Measurements from ENCODE around the gene HM13.

The HM13 gene

GRCh38 chr20:31485450-31486339 lies 28.5 kb upstream of the HM13 start:
- no peaks in the 10 kb centered on the region for H3K4me1 ChIP-seq (ENCODE audit: control insufficient read depth in 1 of 2, insufficient read depth in 1 of 2, low read depth in 1 of 2, low read length in 1 of 2)
- no peak for TF ChIP-seq CTCF (IDR thresholded peaks at IDR 0.05)
- peaks cover 80% of the 10 kb centered on the region for H3K27me3 ChIP-seq
- no peak overlapping the region for H3K4me3 ChIP-seq (ENCODE audit: low read depth in 1 of 2, low read length in 1 of 2)
- no peaks in the 10 kb centered on the region for H3K9me3 ChIP-seq
- no peaks in the 10 kb centered on the region for H3K36me3 ChIP-seq
- no peak overlapping the region for H3K27ac ChIP-seq

GRCh38 chr20:31488115-31488514 lies 26.1 kb upstream of the HM13 start:
- Histone ChIP-seq H3K27ac (no peak overlapping the region), H3K9me3 (no peaks in the 10 kb centered on the region), H3K27me3 (peaks cover 60% of the 10 kb centered on the region), H3K36me3 (no peaks in the 10 kb centered on the region), H3K4me3 (ENCODE audit: low read depth in 1 of 2, low read length in 1 of 2) (no peak overlapping the region), H3K4me1 (ENCODE audit: control insufficient read depth in 1 of 2, insufficient read depth in 1 of 2, low read depth in 1 of 2, low read length in 1 of 2) (no peaks in the 10 kb centered on the region)
- no peak for TF ChIP-seq CTCF (IDR thresholded peaks at IDR 0.05)

GRCh38 chr20:31489152-31489551 lies 25.1 kb upstream of the HM13 start:
- no peak for TF ChIP-seq CTCF (IDR thresholded peaks at IDR 0.05)
- H3K4me1 ChIP-seq (ENCODE audit: control insufficient read depth in 1 of 2, insufficient read depth in 1 of 2, low read depth in 1 of 2, low read length in 1 of 2), result no peaks in the 10 kb centered on the region
- peaks cover 51% of the 10 kb centered on the region for H3K27me3 ChIP-seq
- H3K9me3 ChIP-seq, result no peaks in the 10 kb centered on the region
- no peaks in the 10 kb centered on the region for H3K36me3 ChIP-seq
- H3K27ac ChIP-seq, result no peak overlapping the region
- H3K4me3 ChIP-seq (ENCODE audit: low read depth in 1 of 2, low read length in 1 of 2), result no peak overlapping the region

- Histone ChIP-seq H3K36me3 (no peaks in the 10 kb centered on the region), H3K27ac (no peak overlapping the region)
- TF ChIP-seq CTCF (IDR thresholded peaks at IDR 0.05), result no peak
Observed at GRCh38 chr20:31490752-31491151, 23.5 kb upstream of the HM13 start.

GRCh38 chr20:31494131-31494530 lies 20.1 kb upstream of the HM13 start:
- no peaks in the 10 kb centered on the region for H3K9me3 ChIP-seq
- H3K36me3 ChIP-seq, result no peaks in the 10 kb centered on the region
- no peak for TF ChIP-seq CTCF (IDR thresholded peaks at IDR 0.05)
- H3K4me3 ChIP-seq (ENCODE audit: low read depth in 1 of 2, low read length in 1 of 2), result no peak overlapping the region
- H3K27ac ChIP-seq, result no peak overlapping the region
- peaks cover 39% of the 10 kb centered on the region for H3K27me3 ChIP-seq
- no peaks in the 10 kb centered on the region for H3K4me1 ChIP-seq (ENCODE audit: control insufficient read depth in 1 of 2, insufficient read depth in 1 of 2, low read depth in 1 of 2, low read length in 1 of 2)

More at GRCh38 chr20:31490752-31491151, 23.5 kb upstream of the HM13 start:
- H3K9me3 ChIP-seq, result no peaks in the 10 kb centered on the region
- H3K27me3 ChIP-seq, result peaks cover 44% of the 10 kb centered on the region
- no peaks in the 10 kb centered on the region for H3K4me1 ChIP-seq (ENCODE audit: control insufficient read depth in 1 of 2, insufficient read depth in 1 of 2, low read depth in 1 of 2, low read length in 1 of 2)
- H3K4me3 ChIP-seq (ENCODE audit: low read depth in 1 of 2, low read length in 1 of 2), result no peak overlapping the region
